HFFc6 (cell line): ENCODE measurements around the gene C19orf38. TPM values are rescaled to one million over a fixed set of nuclear protein-coding genes. Genes with fewer than 3 reads are reported as not detected.
"Not testable (repeated sequence)": the region's sequence is repeated elsewhere in the genome, so short reads cannot be mapped to it uniquely, and the experiment has no call there.

ENCODE experiments used
- DNase-seq: peaks from one replicate; pipeline ENCODE4 v3.0.0-alpha.2; 2018
- H3K27ac Mint-ChIP-seq: 2 replicates; pipeline ENCODE4 v1.8.0; 2020; ENCODE audit warnings: mild to moderate bottlenecking, mixed read lengths
- H3K27me3 Mint-ChIP-seq: 2 replicates; pipeline ENCODE4 v1.8.0; 2021; ENCODE audit warnings: mild to moderate bottlenecking, moderate library complexity, mixed read lengths; ENCODE audit not compliant: insufficient read depth
- H3K36me3 Mint-ChIP-seq: 2 replicates; pipeline ENCODE4 v1.8.0; 2021; ENCODE audit warnings: low read depth, mixed read lengths
- H3K4me1 Mint-ChIP-seq: 2 replicates; pipeline ENCODE4 v1.8.0; 2020; ENCODE audit warnings: low read depth, mixed read lengths
- H3K4me3 Mint-ChIP-seq: 2 replicates; pipeline ENCODE4 v1.8.0; 2020; ENCODE audit warnings: mild to moderate bottlenecking, moderate library complexity, mixed read lengths
- H3K9me3 Mint-ChIP-seq: 2 replicates; pipeline ENCODE4 v1.8.0; 2020; ENCODE audit warnings: mild to moderate bottlenecking, mixed read lengths
- total RNA-seq, 6 experiments: library from RNA; stranded (reverse); fragmentation: NEBNext Ultra II Directional; extraction: Animal tissue kit (Norgen Biotek cat#: 25700); gene quantifications; 2 replicates in 1 of 6; 3 replicates in 5 of 6; pipeline ENCODE4 v1.2.3, GENCODE V29; 2021
- TF ChIP-seq, protein P1 (sequence below): fragments of 200-600 bp; sonication (generic); IDR thresholded peaks from 2 replicates; pipeline ENCODE4 v1.5.0; 2021; ENCODE audit warnings: antibody characterized with exemption, mild to moderate bottlenecking

Gene C19orf38
- total RNA-seq, 6 experiments from 2014 or later = 0.40 to 0.71 TPM; not detected in 4

DNA sequence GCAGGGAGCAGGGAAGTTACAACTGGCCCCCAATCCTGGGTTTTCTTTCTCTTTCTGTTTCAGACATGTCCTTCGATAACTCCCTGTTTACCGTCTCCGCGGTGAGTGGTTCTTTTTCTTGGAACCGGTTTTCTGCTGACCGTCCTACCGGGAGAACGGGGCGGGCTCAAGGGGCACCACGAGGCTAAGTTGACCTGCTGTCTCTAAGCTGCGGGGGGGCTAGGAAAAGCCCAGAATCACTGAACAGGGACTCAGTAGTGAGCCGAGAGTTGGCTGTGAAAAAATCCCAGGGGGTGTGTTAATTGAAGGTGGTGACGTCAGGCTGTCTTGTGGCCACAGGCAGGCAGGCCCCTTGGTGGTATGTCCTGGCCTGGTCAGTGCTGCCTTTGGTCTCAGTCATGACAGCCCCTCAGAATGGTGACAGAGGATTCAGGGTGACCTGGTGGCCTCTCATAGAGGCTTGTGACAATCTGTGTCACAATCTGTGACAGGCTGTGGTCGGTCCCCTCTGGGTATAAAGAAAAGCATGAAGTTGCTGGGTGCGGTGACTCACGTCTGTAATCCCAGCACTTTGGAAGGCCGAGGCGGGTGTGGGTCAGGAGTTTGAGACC is 15.0 kb downstream of the C19orf38 start:
- H3K27ac Mint-ChIP-seq = peak overlapping the region; percentile 88
- peak; percentile 33 for DNase-seq
- TF ChIP-seq, protein P1, sequence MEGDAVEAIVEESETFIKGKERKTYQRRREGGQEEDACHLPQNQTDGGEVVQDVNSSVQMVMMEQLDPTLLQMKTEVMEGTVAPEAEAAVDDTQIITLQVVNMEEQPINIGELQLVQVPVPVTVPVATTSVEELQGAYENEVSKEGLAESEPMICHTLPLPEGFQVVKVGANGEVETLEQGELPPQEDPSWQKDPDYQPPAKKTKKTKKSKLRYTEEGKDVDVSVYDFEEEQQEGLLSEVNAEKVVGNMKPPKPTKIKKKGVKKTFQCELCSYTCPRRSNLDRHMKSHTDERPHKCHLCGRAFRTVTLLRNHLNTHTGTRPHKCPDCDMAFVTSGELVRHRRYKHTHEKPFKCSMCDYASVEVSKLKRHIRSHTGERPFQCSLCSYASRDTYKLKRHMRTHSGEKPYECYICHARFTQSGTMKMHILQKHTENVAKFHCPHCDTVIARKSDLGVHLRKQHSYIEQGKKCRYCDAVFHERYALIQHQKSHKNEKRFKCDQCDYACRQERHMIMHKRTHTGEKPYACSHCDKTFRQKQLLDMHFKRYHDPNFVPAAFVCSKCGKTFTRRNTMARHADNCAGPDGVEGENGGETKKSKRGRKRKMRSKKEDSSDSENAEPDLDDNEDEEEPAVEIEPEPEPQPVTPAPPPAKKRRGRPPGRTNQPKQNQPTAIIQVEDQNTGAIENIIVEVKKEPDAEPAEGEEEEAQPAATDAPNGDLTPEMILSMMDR = no peak
- H3K9me3 Mint-ChIP-seq = no peaks in the 10 kb centered on the region
- H3K27me3 Mint-ChIP-seq = no peaks in the 10 kb centered on the region
- H3K4me1 Mint-ChIP-seq = peaks cover 26% of the 10 kb centered on the region
- peak overlapping the region; percentile 73; the same call in 1 of the 2 replicates for H3K4me3 Mint-ChIP-seq
- H3K36me3 Mint-ChIP-seq = no peaks in the 10 kb centered on the region

DNA sequence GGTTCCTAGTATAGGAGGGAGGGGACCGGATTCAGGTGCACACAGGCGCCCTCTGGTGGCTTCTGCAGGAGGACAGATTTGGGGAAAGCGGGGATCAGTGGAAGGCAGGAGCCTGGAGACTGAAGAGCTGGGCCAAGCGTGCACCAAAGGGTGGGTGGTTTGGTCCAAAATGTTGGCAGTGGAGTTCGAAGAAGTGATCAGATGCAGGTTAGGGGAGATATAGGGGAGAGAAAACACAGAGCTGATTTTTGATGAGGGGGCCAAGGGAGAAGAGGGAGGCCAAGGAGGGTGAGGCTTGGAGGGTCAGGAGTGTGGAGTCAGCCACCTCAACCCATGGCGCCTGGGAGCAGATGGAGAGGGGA is 16.3 kb downstream of the C19orf38 start:
- H3K36me3 Mint-ChIP-seq = no peaks in the 10 kb centered on the region
- peak overlapping the region; percentile 52; the same call in 1 of the 2 replicates for H3K27ac Mint-ChIP-seq
- peak overlapping the region; percentile 0 for H3K4me3 Mint-ChIP-seq
- peak; percentile 66 for DNase-seq
- peaks cover 23% of the 10 kb centered on the region for H3K4me1 Mint-ChIP-seq
- H3K9me3 Mint-ChIP-seq = no peaks in the 10 kb centered on the region
- no peaks in the 10 kb centered on the region for H3K27me3 Mint-ChIP-seq
- TF ChIP-seq, protein P1 = peak; percentile 92

DNA sequence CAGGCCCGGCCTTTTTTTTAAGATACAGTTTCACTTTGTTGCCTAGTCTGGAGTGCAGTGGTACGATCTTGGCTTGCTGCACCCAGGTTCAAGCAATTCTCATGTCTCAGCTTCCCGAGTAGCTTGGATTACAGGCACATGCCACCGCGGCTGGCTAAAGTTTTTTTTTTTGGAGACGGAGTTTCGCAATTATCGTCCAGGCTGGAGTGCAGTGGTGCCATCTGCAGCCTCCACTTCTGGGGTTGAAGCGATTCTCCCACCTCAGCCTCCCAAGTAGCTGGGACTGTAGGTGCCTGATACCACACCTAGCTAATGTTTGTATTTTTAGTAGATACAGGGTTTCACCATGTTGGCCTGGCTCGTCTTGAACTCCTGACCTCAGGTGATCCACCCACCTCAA is 18.3 kb downstream of the C19orf38 start:
- Mint-ChIP-seq H3K4me1 (peaks cover 27% of the 10 kb centered on the region), H3K27ac (no peak overlapping the region), H3K9me3 (no peaks in the 10 kb centered on the region), H3K27me3 (no peaks in the 10 kb centered on the region; the same call in 1 of the 2 replicates), H3K4me3 (no peak overlapping the region), H3K36me3 (no peaks in the 10 kb centered on the region)
- no peak for DNase-seq
- TF ChIP-seq, protein P1 = no peak

DNA sequence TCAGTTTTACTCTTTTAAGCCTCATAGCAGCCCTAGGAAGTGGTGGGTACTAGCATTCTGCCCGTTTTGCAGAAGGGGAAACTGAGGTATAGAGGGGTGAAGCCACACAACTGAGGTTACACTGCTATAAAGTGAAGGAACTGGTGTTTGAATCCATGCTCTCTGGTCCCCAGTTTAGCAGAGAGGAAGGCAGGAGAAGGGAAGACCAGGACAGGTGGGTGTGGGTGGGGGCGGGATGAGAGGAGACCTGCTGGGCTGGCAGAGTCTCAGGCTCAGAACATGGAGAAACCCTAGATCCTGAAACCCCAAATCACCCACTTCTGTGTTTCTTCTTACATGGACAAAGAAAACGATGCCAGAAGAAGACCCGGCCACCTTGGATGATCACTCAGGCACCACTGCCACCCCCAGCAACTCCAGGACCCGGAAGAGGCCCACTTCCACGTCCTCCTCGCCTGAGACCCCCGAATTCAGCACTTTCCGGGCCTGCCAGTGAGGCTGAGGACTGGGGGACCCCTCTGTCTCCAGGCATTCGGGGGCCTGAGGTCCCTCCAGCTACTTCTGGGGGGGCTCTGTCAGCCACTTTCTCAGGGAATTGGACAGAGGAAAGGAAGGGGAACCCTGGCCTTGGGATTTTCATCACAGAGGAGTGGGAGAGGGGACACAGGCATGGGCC is 20.8 kb downstream of the C19orf38 start:
- Mint-ChIP-seq H3K36me3 (no peaks in the 10 kb centered on the region; the same call in 1 of the 2 replicates), H3K9me3 (no peaks in the 10 kb centered on the region), H3K27me3 (no peaks in the 10 kb centered on the region; the same call in 1 of the 2 replicates), H3K4me3 (no peak overlapping the region), H3K27ac (no peak overlapping the region), H3K4me1 (peaks cover 24% of the 10 kb centered on the region)
- TF ChIP-seq, protein P1 = no peak
- DNase-seq = no peak

DNA sequence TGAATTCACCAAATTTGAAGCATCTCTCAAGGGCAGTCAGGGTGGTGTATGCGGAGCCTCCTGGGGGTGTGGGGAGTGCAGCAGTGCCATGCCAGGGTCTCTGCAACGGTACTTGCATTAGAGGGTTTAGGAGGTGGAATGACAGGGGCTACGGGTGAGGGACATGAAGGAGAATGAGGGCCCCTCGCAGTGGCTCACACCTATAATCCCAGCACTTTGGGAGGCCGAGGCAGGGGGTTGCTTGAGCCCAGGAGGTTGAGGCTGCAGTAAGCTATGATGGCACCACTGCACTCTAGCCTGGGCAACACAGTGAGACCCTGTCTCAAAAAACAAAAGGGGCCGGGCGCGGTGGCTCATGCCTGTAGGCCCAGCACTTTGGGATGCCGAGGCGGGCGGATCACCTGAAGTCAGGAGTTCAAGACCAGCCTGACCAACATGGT is 21.7 kb downstream of the C19orf38 start:
- not testable (repeated sequence) for H3K4me3 Mint-ChIP-seq, DNase-seq, H3K9me3 Mint-ChIP-seq, H3K27me3 Mint-ChIP-seq, H3K36me3 Mint-ChIP-seq, H3K27ac Mint-ChIP-seq
- peaks cover 18% of the 10 kb centered on the region for H3K4me1 Mint-ChIP-seq

DNA sequence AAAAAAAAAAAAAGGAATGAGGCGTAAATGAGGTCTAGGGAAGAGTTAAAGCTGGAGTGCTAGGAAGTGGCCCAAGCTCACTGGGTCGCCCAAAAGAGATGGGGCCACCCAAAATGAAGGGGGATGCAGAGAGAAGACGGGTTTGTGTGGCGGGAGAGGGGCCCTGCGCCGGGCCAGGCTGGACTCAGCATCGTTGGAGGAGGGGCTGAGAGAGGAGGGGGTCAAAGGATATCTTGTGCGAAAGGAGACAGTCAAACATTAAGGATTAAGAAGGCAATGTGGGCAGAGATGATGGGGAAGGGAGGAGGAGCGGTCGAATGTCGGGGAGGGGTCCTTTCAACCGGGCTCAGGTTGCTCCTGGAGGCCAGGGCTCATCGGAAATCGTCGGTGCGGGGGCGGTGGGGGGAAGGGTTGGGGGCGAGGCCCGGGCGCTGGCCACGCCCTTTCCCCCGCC is 22.3 kb downstream of the C19orf38 start:
- Mint-ChIP-seq H3K27me3 (no peaks in the 10 kb centered on the region; the same call in 1 of the 2 replicates), H3K9me3 (no peaks in the 10 kb centered on the region), H3K27ac (peak overlapping the region; percentile 90), H3K4me3 (peak overlapping the region; percentile 87), H3K4me1 (peaks cover 18% of the 10 kb centered on the region), H3K36me3 (no peaks in the 10 kb centered on the region; the same call in 1 of the 2 replicates)
- TF ChIP-seq, protein P1 = no peak
- DNase-seq = no peak
